ENCODE data around the gene MRGPRG. TPM values are rescaled to one million over a fixed set of nuclear protein-coding genes. Genes with fewer than 3 reads are reported as not detected.

The MRGPRG gene
- total and polyA plus RNA-seq, 2 of the 4 experiments (the other 2 are of a cell fraction), result not detected

- Histone ChIP-seq H3K14ac (replicated peaks; ENCODE audit: low read depth, low read length) (no peak overlapping the region), H4K91ac (ENCODE audit: insufficient read depth, low read depth, low read length) (no peak overlapping the region), H2AFZ (replicated peaks; ENCODE audit: low read length, poor library complexity) (peak overlapping the region; percentile 67), H3K4ac (ENCODE audit: low read depth, low read length) (no peak overlapping the region), H2AK9ac (replicated peaks; ENCODE audit: low read depth, low read length, poor library complexity) (peak overlapping the region; percentile 55), H3K23ac (ENCODE audit: low read depth, low read length) (no peak overlapping the region), H2BK120ac (ENCODE audit: low read depth, low read length) (no peak overlapping the region), H4K5ac (ENCODE audit: low read depth, low read length) (no peak overlapping the region), H3K18ac (ENCODE audit: low read depth, low read length) (no peak overlapping the region), H3K27me3 (ENCODE audit: control insufficient read depth, insufficient read depth, low read length) (peaks cover 55% of the 10 kb centered on the region), H3K4me3 (ENCODE audit: insufficient read depth, low read depth, low read length) (no peak overlapping the region), H2AK5ac (ENCODE audit: low read depth, low read length) (no peak overlapping the region), H3K36me3 (ENCODE audit: control insufficient read depth, insufficient read depth, low read length) (no peaks in the 10 kb centered on the region), H2BK5ac (ENCODE audit: low read depth, low read length, poor library complexity, severe bottlenecking) (no peak overlapping the region), H4K8ac (ENCODE audit: low read depth in 2 of 2, low read length in 2 of 2) (no peak overlapping the region), H4K20me1 (ENCODE audit: insufficient read depth, low read length) (no peaks in the 10 kb centered on the region), H3K27ac (ENCODE audit: insufficient read depth, low read length) (no peak overlapping the region), H3K4me2 (ENCODE audit: low read depth, low read length) (no peak overlapping the region), H2BK15ac (ENCODE audit: low read depth, low read length) (no peak overlapping the region), H3K9ac (ENCODE audit: low read depth, low read length) (no peak overlapping the region), H3K79me1 (ENCODE audit: low read depth in 1 of 2, low read length in 2 of 2) (no peaks in the 10 kb centered on the region), H3K9me3 (ENCODE audit: control insufficient read depth, insufficient read depth, low read length) (no peaks in the 10 kb centered on the region), H2BK20ac (ENCODE audit: low read depth, low read length) (no peak overlapping the region), H3K9me1 (ENCODE audit: insufficient read depth, low read length) (no peaks in the 10 kb centered on the region), H3K56ac (ENCODE audit: extremely low read depth, insufficient read depth, low read length) (no peak overlapping the region), H3K4me1 (ENCODE audit: control insufficient read depth, insufficient read depth, low read length) (no peaks in the 10 kb centered on the region)
- in situ Hi-C loops (cut with MboI; ENCODE audit: low sequenced_read_pairs), result no loop called here
- no peak for ATAC-seq (ENCODE audit: low read depth)
- dilution Hi-C loops (cut with HindIII; ENCODE audit: low sequenced_read_pairs, unreplicated experiment), result no loop called here
- CTCF ChIA-PET, result interaction anchor here (1.2 kb wide), 1 partner anchor 17 kb away, joined by 4 read pairs; no protein-coding TSS in a partner anchor
- no peak for DNase-seq
- intact Hi-C loops (cut with micrococcal nuclease), result no loop called here
- POLR2A ChIA-PET (ENCODE audit: unreplicated experiment), result no interaction called here
- 78% methylated on average over 4 of the region's 19 CpGs; no CpG with 5 or more reads in 1 of the 2 experiments for WGBS, 2 experiments (ENCODE audit: extremely low coverage in 2 of 2, insufficient read length in 1 of 2)
- no peak for TF ChIP-seq ELK1 (IDR thresholded peaks at IDR 0.05; ENCODE audit: borderline replicate concordance, low read depth, low read length)
- no peak for TF ChIP-seq SMC3 (IDR thresholded peaks at IDR 0.05; ENCODE audit: low read depth, low read length)
- no peak for TF ChIP-seq MAFK (IDR thresholded peaks at IDR 0.05; ENCODE audit: low read depth, low read length)
- no peak for TF ChIP-seq CEBPB (IDR thresholded peaks at IDR 0.05; ENCODE audit: low read depth, low read length)
- TF ChIP-seq NFE2L2 (IDR thresholded peaks at IDR 0.05; ENCODE audit: low read depth, low read length), result no peak
- TF ChIP-seq RFX5 (IDR thresholded peaks at IDR 0.05; ENCODE audit: low read depth, low read length), result no peak
- TF ChIP-seq BHLHE40 (IDR thresholded peaks at IDR 0.05; ENCODE audit: low read depth, low read length), result no peak
- TF ChIP-seq RCOR1 (IDR thresholded peaks at IDR 0.05; ENCODE audit: insufficient replicate concordance, low read length), result no peak
- TF ChIP-seq MAZ (IDR thresholded peaks at IDR 0.05; ENCODE audit: borderline replicate concordance, low read depth, low read length), result no peak
- TF ChIP-seq CTCF (conservative IDR thresholded peaks at IDR 0.05; ENCODE audit: low read depth, low read length), result no peak
- no peak for TF ChIP-seq POLR2A (IDR thresholded peaks at IDR 0.05; ENCODE audit: low read depth, low read length)
- BruUV-seq (replicated peaks), result no TSS peak
Measured at GRCh38 chr11:3193373-3194015, 25.1 kb downstream of the MRGPRG start.

Measured in IMR-90 (cell line).